NCI-H2196 treated with DMSO at 0.1 percent for 48 hours (cell line): ENCODE measurements around the gene BICC1.
"Not testable (repeated sequence)": the region's sequence is repeated elsewhere in the genome, so short reads cannot be mapped to it uniquely, and the experiment has no call there.

Experiments used
- DNase-seq: peaks from one replicate; lab custom pipeline; 2025; ENCODE audit not compliant: unreplicated experiment; lab: John Stamatoyannopoulos, UW

BICC1 gene

GRCh38 chr10:58590152-58590840, 77.6 kb downstream of the BICC1 start:
- DNase-seq = no peak

- no peak for DNase-seq
Observed at GRCh38 chr10:58590924-58591323, 78.3 kb downstream of the BICC1 start.

GRCh38 chr10:58593008-58593407, 80.3 kb downstream of the BICC1 start:
- no peak for DNase-seq

DNA sequence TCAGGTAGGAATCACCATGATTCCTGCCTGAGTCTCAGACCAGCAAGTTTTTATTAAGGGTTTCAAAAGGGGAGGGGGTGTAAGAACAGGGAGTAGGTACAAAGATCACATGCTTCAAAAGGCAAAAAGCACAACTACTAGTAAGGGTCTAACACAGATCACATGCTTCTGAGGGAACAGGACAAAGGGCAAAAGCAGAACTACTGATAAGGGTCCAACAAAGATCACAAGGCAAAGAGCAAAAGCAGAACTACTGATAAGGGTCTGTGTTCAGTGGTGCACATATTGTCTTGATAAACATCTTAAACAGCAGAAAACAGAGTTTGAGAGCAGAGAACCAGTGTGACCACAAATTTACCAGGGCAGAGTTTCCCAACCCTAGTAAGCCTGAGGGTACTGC, 84.5 kb downstream of the BICC1 start:
- DNase-seq = not testable (repeated sequence)

GRCh38 chr10:58599927-58600553, 87.4 kb downstream of the BICC1 start:
- DNase-seq = no peak

DNA sequence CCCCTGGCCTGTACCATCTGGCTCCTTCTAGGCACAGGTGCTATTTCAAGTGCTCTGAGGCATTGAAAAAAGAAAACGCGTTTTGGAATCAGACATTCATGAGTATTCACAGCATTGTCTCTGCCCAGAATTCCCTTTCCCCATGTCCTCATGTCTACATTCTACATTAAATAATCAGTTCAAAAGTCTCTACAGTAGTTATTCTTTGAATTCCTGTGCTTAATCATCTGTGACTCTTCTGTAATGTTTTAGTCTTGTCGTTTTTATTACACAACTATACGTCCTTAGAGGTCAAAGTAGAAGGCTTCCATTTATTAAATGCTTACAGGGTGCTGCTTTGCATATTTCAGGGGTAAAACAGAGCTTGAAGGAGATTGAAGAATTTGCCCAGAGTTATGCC, 95.7 kb downstream of the BICC1 start:
- no peak for DNase-seq

- DNase-seq = no peak
Observed at GRCh38 chr10:58608826-58609531, 96.3 kb downstream of the BICC1 start.

GRCh38 chr10:58609532-58610150, 97.0 kb downstream of the BICC1 start:
- DNase-seq = no peak

GRCh38 chr10:58615237-58615935, 102.7 kb downstream of the BICC1 start:
- DNase-seq = no peak

- no peak for DNase-seq
Observed at GRCh38 chr10:58618158-58618676, 105.5 kb downstream of the BICC1 start.

DNA sequence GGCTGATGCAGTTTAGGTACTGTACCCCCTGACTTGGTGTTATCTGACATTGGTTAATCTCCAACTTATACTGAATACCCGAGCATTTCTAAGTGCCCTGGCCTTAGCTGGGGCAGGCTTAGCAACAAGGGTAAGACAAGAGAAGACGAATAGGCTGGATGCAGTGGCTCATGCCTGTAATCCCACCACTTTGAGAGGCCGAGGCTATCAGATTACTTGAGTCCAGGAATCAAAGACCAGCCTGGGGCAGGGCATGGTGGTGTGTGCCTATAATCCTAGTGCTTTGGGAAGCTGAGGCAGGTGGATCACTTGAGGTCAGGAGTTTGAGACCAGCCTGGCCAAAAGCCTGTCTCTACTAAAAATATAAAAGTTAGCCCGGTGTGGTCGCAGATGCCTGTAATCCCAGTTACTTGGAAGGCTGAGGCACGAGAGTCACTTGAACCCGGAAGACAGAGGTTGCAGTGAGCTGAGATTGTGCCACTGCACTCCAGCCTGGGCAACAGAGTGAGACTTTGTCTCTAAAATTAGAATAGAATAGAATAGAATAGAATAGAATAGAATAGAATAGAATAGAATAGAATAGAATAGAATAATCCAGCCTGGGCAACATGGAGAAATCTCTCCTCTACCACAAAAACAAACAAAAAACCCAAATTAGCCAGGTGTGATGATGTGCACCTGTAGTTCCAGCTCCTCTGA, 108.9 kb downstream of the BICC1 start:
- no peak for DNase-seq

- no peak for DNase-seq
Observed at GRCh38 chr10:58622246-58622645, 109.6 kb downstream of the BICC1 start.

DNA sequence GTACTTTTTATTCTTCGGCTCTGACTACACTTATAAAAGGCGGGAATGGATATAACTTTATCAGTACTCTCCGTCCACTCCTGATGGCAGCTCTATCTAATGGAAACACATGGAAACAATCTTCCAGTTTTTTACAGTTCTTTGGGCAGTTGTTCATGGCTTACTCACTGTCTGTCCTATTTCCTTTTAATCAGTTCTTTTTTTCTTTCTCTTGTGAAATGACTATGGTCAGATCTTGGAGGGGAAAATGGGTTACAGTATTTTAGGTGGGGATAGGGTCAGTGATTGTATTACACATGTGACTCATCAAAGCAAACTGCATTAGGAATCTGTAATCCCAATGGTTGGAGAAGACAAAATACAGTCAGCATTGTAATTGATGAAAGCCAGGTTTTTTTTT, 112.4 kb downstream of the BICC1 start:
- DNase-seq = no peak

DNA sequence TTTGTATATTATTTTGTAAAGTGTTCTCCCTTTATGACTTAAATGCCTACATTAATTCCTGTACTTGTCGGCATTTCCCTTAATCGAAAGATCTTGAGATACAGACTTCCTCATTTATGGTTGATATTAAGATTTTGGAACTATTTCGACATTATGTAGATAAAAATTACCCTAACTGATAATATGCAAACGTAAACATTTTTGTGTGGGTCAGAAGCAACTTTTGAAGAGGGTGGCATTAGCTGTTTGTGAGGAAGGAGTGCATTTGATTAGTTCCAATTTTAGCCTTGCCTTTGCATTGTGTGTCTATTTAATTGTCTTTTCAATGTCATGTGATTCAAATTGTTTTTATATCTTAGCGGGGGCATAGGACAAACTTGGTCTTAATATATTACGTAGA, 114.7 kb downstream of the BICC1 start:
- DNase-seq = no peak

GRCh38 chr10:58631715-58632114, 119.0 kb downstream of the BICC1 start:
- no peak for DNase-seq

- DNase-seq = no peak
Observed at GRCh38 chr10:58632216-58632615, 119.5 kb downstream of the BICC1 start.

GRCh38 chr10:58637352-58637751, 124.7 kb downstream of the BICC1 start:
- no peak for DNase-seq

DNA sequence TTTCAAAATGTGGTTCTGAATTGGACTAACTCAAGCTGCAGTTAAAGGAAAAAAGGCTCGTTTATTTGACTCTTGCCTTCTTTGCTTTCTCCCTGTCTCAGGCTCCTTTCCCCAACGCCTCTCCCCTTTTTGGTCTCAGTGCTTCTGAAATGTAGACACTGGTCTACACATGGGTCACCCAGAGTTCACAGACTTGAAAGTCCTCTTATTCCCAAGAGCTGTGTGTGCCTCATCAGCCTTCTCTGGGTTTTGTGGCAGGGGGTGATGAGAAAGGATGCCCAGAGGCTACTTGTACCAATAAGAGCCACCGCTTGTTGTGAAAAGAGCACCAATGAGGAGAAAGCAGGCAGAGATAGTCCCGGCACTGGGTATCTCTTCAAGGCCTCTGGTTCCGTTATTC, 125.7 kb downstream of the BICC1 start:
- DNase-seq = no peak

DNA sequence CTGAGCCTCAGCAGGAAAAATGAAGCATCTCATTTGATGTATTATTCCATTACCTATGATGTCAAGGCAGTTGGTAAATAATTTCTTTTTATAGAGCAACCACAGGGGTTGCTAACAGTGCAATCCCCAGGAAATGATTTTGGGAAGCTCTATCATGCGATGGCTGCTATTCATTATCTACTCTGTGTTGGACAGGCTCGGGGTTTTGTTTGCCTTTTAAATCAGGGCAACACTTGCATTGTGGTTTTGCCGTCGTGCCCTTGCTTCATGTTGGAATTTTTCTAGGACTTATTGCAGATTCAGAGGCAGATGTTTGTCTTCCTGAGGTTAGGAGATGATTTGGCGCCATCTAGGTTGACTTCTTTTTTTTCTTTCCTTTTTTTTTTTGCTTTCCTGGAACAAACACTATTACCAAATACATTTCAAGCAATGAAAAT, 128.4 kb downstream of the BICC1 start:
- DNase-seq = no peak

- DNase-seq = no peak
Observed at GRCh38 chr10:58641708-58642107, 129.0 kb downstream of the BICC1 start.
